ENCODE results near the gene FAM234A.
"Not testable (repeated sequence)": the region's sequence is repeated elsewhere in the genome, so short reads cannot be mapped to it uniquely, and the experiment has no call there.

The FAM234A gene

GRCh38 chr16:265002-265529, 30.4 kb downstream of the FAM234A start:
- DNase-seq (ENCODE audit: low read depth in 2 of 2), result no peak

- DNase-seq (ENCODE audit: low read depth in 2 of 2), result no peak
Observed at GRCh38 chr16:265711-266110, 31.1 kb downstream of the FAM234A start.

GRCh38 chr16:266258-267164, 31.9 kb downstream of the FAM234A start:
- DNase-seq (ENCODE audit: low read depth in 2 of 2), result no peak

- not testable (repeated sequence) for DNase-seq (ENCODE audit: low read depth in 2 of 2)
Observed at GRCh38 chr16:267562-267961, 32.9 kb downstream of the FAM234A start.

- DNase-seq (ENCODE audit: low read depth in 2 of 2), result no peak
Observed at GRCh38 chr16:268141-269053, 33.8 kb downstream of the FAM234A start.

- DNase-seq (ENCODE audit: low read depth in 2 of 2), result no peak
Observed at GRCh38 chr16:269061-269796, 34.6 kb downstream of the FAM234A start.

- no peak for DNase-seq (ENCODE audit: low read depth in 2 of 2)
Observed at GRCh38 chr16:270381-271255, 36.0 kb downstream of the FAM234A start.

- DNase-seq (ENCODE audit: low read depth in 2 of 2), result no peak
Observed at GRCh38 chr16:272633-273546, 38.3 kb downstream of the FAM234A start.

GRCh38 chr16:273547-274421, 39.2 kb downstream of the FAM234A start:
- no peak for DNase-seq (ENCODE audit: low read depth in 2 of 2)

GRCh38 chr16:275041-275641, 40.5 kb downstream of the FAM234A start:
- DNase-seq (ENCODE audit: low read depth in 2 of 2), result no peak

GRCh38 chr16:275786-276232, 41.2 kb downstream of the FAM234A start, which contains the start of gene RGS11:
TSS of gene RGS11 (minus strand) at chr16:275944. CDS start at chr16:275911, 33 bp downstream.
- no peak for DNase-seq (ENCODE audit: low read depth in 2 of 2)

GRCh38 chr16:276426-277077, 41.9 kb downstream of the FAM234A start:
- DNase-seq (ENCODE audit: low read depth in 2 of 2), result no peak

- DNase-seq (ENCODE audit: low read depth in 2 of 2), result no peak
Observed at GRCh38 chr16:278863-279366, 44.3 kb downstream of the FAM234A start.

GRCh38 chr16:279531-279930, 44.9 kb downstream of the FAM234A start:
- no peak for DNase-seq (ENCODE audit: low read depth in 2 of 2)

GRCh38 chr16:280005-280460, 45.4 kb downstream of the FAM234A start:
- no peak for DNase-seq (ENCODE audit: low read depth in 2 of 2)

- DNase-seq (ENCODE audit: low read depth in 2 of 2), result no peak
Observed at GRCh38 chr16:280552-280951, 45.9 kb downstream of the FAM234A start, which contains the start of gene ARHGDIG. TSS of gene ARHGDIG (plus strand) at chr16:280591. CDS start at chr16:280681, 90 bp downstream.
